GM18505 (cell line): ENCODE results near the gene RCBTB1.

Source experiments
- ATAC-seq: cut with Tn5 transposase; IDR thresholded peaks from one replicate; pipeline ENCODE4 v1.9.1; 2021; ENCODE audit not compliant: unreplicated experiment
- POLR2A ChIP-seq: IDR thresholded peaks from 4 replicates; pipeline ENCODE4 v1.6.1; 2011; ENCODE audit warnings: borderline replicate concordance; ENCODE audit not compliant: insufficient read depth, insufficient read length; ENCODE audit errors: extremely low read depth

RCBTB1 gene

GRCh38 chr13:49554387-49554786 lies 31.0 kb downstream of the RCBTB1 start:
- no peak for ATAC-seq
- TF ChIP-seq POLR2A, result no peak

GRCh38 chr13:49553888-49554287 lies 31.5 kb downstream of the RCBTB1 start:
- TF ChIP-seq POLR2A, result no peak
- no peak for ATAC-seq

- ATAC-seq, result no peak
- TF ChIP-seq POLR2A, result no peak
Observed at GRCh38 chr13:49550942-49551644, 34.3 kb downstream of the RCBTB1 start.

- no peak for ATAC-seq
- no peak for TF ChIP-seq POLR2A
Observed at GRCh38 chr13:49549289-49549688, 36.1 kb downstream of the RCBTB1 start.

- ATAC-seq, result no peak
- no peak for TF ChIP-seq POLR2A
Observed at GRCh38 chr13:49546561-49546960, 38.8 kb downstream of the RCBTB1 start.

- no peak for TF ChIP-seq POLR2A
Observed at GRCh38 chr13:49545661-49546060, 39.7 kb downstream of the RCBTB1 start.

GRCh38 chr13:49543656-49544055 lies 41.7 kb downstream of the RCBTB1 start:
- TF ChIP-seq POLR2A, result no peak
- ATAC-seq, result no peak

More at GRCh38 chr13:49545661-49546060, 39.7 kb downstream of the RCBTB1 start:
- ATAC-seq, result no peak

GRCh38 chr13:49540552-49540951 lies 44.8 kb downstream of the RCBTB1 start:
- ATAC-seq, result no peak
- TF ChIP-seq POLR2A, result no peak

GRCh38 chr13:49539746-49540145 lies 45.6 kb downstream of the RCBTB1 start:
- TF ChIP-seq POLR2A, result no peak
- no peak for ATAC-seq

- no peak for TF ChIP-seq POLR2A
- no peak for ATAC-seq
Observed at GRCh38 chr13:49539313-49539712, 46.0 kb downstream of the RCBTB1 start.

- no peak for TF ChIP-seq POLR2A
- ATAC-seq, result no peak
Observed at GRCh38 chr13:49538404-49538803, 47.0 kb downstream of the RCBTB1 start.

- no peak for TF ChIP-seq POLR2A
- ATAC-seq, result no peak
Observed at GRCh38 chr13:49536144-49536873, 49.0 kb downstream of the RCBTB1 start.

- TF ChIP-seq POLR2A, result no peak
- ATAC-seq, result no peak
Observed at GRCh38 chr13:49533591-49534269, 51.6 kb downstream of the RCBTB1 start.

GRCh38 chr13:49533011-49533410 lies 52.3 kb downstream of the RCBTB1 start:
- no peak for TF ChIP-seq POLR2A
- no peak for ATAC-seq
